Trophoblast cell (in vitro differentiated cells and primary cell): Measurements from ENCODE around the gene PRKAR1B.

Experiments used
- DNase-seq, 2 donors: peaks; one replicate each; pipeline ENCODE4 v3.0.0-alpha.2; 2016
- H2AFZ ChIP-seq: 2 replicates; pipeline ENCODE4 v1.6.1; 2013; ENCODE audit warnings: low read length, moderate library complexity, mild to moderate bottlenecking; ENCODE audit not compliant: insufficient read depth, poor library complexity
- H2AK5ac ChIP-seq: 2 replicates; pipeline ENCODE4 v1.6.1; 2013; ENCODE audit warnings: mild to moderate bottlenecking, low read length
- H2BK120ac ChIP-seq: 2 replicates; pipeline ENCODE4 v1.6.1; 2013; ENCODE audit warnings: low read length, mild to moderate bottlenecking, moderate library complexity; ENCODE audit not compliant: insufficient read depth, poor library complexity
- H2BK12ac ChIP-seq: 2 replicates; pipeline ENCODE4 v1.6.1; 2013; ENCODE audit warnings: mild to moderate bottlenecking, low read length, moderate library complexity
- H2BK5ac ChIP-seq: 2 replicates; pipeline ENCODE4 v1.6.1; 2013; ENCODE audit warnings: low read length, low read depth, moderate library complexity, mild to moderate bottlenecking; ENCODE audit not compliant: poor library complexity
- H3K14ac ChIP-seq: 2 replicates; pipeline ENCODE4 v1.6.1; 2013; ENCODE audit warnings: mild to moderate bottlenecking, low read length
- H3K18ac ChIP-seq: 2 replicates; pipeline ENCODE4 v1.6.1; 2013; ENCODE audit warnings: mild to moderate bottlenecking, low read length
- H3K23ac ChIP-seq: 2 replicates; pipeline ENCODE4 v1.6.1; 2013; ENCODE audit warnings: low read length
- H3K27ac ChIP-seq: 2 replicates; pipeline ENCODE4 v1.5.1; 2013; ENCODE audit warnings: low read depth, mild to moderate bottlenecking, inconsistent platforms, low read length, moderate library complexity
- H3K27me3 ChIP-seq: 2 replicates; pipeline ENCODE4 v1.6.1; 2013; ENCODE audit warnings: inconsistent platforms, mild to moderate bottlenecking, low read length, moderate library complexity; ENCODE audit not compliant: insufficient read depth
- H3K36me3 ChIP-seq, 2 experiments: 1 replicate in 1 of 2; 2 replicates in 1 of 2; pipeline ENCODE4 v1.6.1; 2013; ENCODE audit warnings: low read length in 2 of 2, mild to moderate bottlenecking in 2 of 2, moderate library complexity in 1 of 2; ENCODE audit not compliant: insufficient read depth in 2 of 2, control insufficient read depth in 1 of 2
- H3K4ac ChIP-seq: 2 replicates; pipeline ENCODE4 v1.6.1; 2013; ENCODE audit warnings: low read depth, mild to moderate bottlenecking, low read length, moderate library complexity
- H3K4me1 ChIP-seq, 2 experiments: 1 replicate in 1 of 2; 2 replicates in 1 of 2; pipeline ENCODE4 v1.6.1; 2013; ENCODE audit warnings: low read length in 2 of 2, mild to moderate bottlenecking in 2 of 2, moderate library complexity in 1 of 2; ENCODE audit not compliant: insufficient read depth in 2 of 2, control insufficient read depth in 1 of 2
- H3K4me2 ChIP-seq: 2 replicates; pipeline ENCODE4 v1.6.1; 2013; ENCODE audit warnings: inconsistent platforms, mild to moderate bottlenecking, low read length, moderate library complexity
- H3K4me3 ChIP-seq: 2 replicates; pipeline ENCODE4 v1.5.1; 2013; ENCODE audit warnings: mild to moderate bottlenecking, low read depth, low read length, inconsistent platforms
- H3K79me1 ChIP-seq: one replicate; pipeline ENCODE4 v1.6.1; 2013; ENCODE audit warnings: low read length
- H3K79me2 ChIP-seq: 2 replicates; pipeline ENCODE4 v1.6.1; 2013; ENCODE audit warnings: low read length, mild to moderate bottlenecking; ENCODE audit not compliant: control insufficient read depth, insufficient read depth, poor library complexity
- H3K9ac ChIP-seq: 2 replicates; pipeline ENCODE4 v1.6.1; 2013; ENCODE audit warnings: mild to moderate bottlenecking, low read length
- H3K9me3 ChIP-seq: 2 replicates; pipeline ENCODE4 v1.6.1; 2013; ENCODE audit warnings: low read depth, mild to moderate bottlenecking, control low read depth, inconsistent platforms, low read length; ENCODE audit not compliant: insufficient read depth
- H4K12ac ChIP-seq: 2 replicates; pipeline ENCODE4 v1.6.1; 2013; ENCODE audit warnings: low read depth, mild to moderate bottlenecking, low read length, moderate library complexity
- H4K8ac ChIP-seq: 2 replicates; pipeline ENCODE4 v1.6.1; 2013; ENCODE audit warnings: low read depth, mild to moderate bottlenecking, low read length, moderate library complexity
- H4K91ac ChIP-seq: one replicate; pipeline ENCODE4 v1.6.1; 2013; ENCODE audit warnings: low read depth, mild to moderate bottlenecking, low read length, moderate library complexity
- WGBS: extraction: QIAGEN DNeasy Blood & Tissue Kit; methylation state at CpG from one replicate; pipeline ENCODE4 v1.1.7; 2013; ENCODE audit warnings: missing lambda C conversion rate; ENCODE audit not compliant: insufficient read length, insufficient coverage; ENCODE audit errors: extremely low coverage; 5-methylcytosine and 5-hydroxymethylcytosine counted together

PRKAR1B gene

DNA sequence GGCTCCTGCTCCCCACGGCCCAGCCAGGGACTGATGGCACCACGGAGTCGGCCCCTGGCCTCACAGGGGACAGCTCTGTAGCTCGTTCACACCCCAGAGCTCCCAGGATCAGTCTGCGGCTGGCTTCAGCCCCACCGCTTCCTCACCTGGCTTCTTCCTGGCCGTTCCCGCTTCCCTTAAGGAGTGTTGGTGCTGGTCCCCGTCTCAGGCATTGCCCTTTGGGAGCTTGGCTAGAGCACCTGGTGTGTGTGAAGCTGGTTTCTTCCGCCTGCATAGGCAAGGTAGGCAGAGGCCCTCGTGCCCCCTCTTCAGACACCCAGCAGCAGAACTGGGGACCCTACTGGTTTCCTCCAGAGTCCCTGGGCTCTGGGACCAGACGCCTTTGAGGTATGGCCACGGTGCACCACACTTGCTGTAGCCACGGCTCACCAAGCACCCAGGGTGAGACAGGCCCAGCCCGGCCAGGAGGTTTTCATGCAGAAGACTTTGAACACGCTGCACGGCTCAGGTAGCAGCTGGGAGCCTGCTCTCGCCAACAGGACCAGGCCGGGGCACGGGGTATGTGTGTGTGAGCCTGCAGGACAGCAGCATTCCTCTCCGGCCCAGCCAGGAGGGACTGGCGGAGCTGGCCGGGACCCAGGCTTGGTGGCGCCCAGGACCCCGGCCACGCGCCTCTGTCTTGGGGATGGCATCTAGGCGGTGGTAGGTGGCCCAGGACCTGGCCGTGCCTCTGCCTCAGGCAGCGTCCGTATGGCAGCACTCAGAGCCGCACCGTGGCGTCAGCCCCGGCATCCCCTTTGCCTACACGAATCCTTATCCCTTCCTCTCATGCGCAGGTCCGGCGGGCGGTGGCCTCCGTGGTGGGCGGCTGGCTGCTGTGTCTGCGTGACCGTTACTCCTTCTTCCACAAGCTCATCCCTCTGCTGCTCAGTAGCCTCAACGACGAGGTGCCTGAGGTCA lies 13.2 kb upstream of the PRKAR1B start:
- peaks cover 26 to 29% of the 10 kb centered on the region in 2 experiments for H3K36me3 ChIP-seq
- no peak overlapping the region for H2AK5ac ChIP-seq
- no peak overlapping the region for H3K23ac ChIP-seq
- no peak overlapping the region for H3K14ac ChIP-seq
- H3K27ac ChIP-seq = no peak overlapping the region
- H3K79me2 ChIP-seq = no peaks in the 10 kb centered on the region
- no peak overlapping the region for H2BK120ac ChIP-seq
- H3K79me1 ChIP-seq = no peaks in the 10 kb centered on the region
- no peaks in the 10 kb centered on the region for H3K4me1 ChIP-seq
- no peak overlapping the region for H3K18ac ChIP-seq
- H3K4ac ChIP-seq = no peak overlapping the region
- H4K91ac ChIP-seq = no peak overlapping the region
- H3K9ac ChIP-seq = no peak overlapping the region
- no peak for DNase-seq
- H4K12ac ChIP-seq = no peak overlapping the region
- H3K4me3 ChIP-seq = no peak overlapping the region
- no CpG with 5 or more reads among the region's 46 CpGs for WGBS
- H4K8ac ChIP-seq = no peak overlapping the region
- no peak overlapping the region for H2BK5ac ChIP-seq
- no peak overlapping the region for H3K4me2 ChIP-seq
- no peaks in the 10 kb centered on the region for H3K27me3 ChIP-seq
- H2AFZ ChIP-seq = no peak overlapping the region
- peaks cover 3% of the 10 kb centered on the region for H3K9me3 ChIP-seq
- H2BK12ac ChIP-seq = no peak overlapping the region

DNA sequence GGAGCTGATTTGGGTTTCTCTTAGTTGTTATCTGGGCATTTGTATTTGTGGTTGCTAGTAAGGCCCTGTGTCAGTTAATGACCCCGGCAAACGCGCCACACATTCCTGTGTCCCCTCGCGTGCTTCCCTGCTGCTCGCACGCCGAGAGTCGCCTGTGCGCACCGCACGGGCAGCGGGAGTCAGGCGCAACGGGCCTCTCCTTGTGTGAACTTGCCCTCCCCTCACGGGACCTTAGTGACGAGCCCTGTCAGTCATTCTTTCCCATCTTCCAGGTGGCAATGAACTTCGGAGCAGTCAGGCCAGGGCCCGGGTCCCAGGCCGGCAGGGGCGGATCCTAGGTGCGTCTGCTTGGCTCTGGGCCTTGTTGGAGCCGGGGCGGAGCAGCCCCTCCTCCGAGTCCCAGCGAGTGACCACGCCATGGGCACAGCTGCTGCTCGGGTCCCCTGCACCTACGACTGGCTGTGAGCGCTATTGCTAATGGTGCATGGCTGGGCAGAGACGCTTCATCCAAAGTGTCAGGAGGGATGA lies 12.4 kb upstream of the PRKAR1B start:
- Histone ChIP-seq H2BK120ac (no peak overlapping the region), H4K8ac (no peak overlapping the region), H3K27ac (no peak overlapping the region), H2BK12ac (no peak overlapping the region), H3K36me3 (peaks cover 29 to 30% of the 10 kb centered on the region in 2 experiments), H3K79me2 (no peaks in the 10 kb centered on the region), H2AFZ (no peak overlapping the region), H3K4me3 (no peak overlapping the region), H3K18ac (no peak overlapping the region), H3K79me1 (no peaks in the 10 kb centered on the region), H4K12ac (no peak overlapping the region), H3K14ac (no peak overlapping the region), H2AK5ac (no peak overlapping the region), H3K9ac (no peak overlapping the region), H3K9me3 (peaks cover 7% of the 10 kb centered on the region), H3K4me2 (no peak overlapping the region), H2BK5ac (no peak overlapping the region), H4K91ac (no peak overlapping the region), H3K4ac (no peak overlapping the region), H3K23ac (no peak overlapping the region), H3K4me1 (no peaks in the 10 kb centered on the region), H3K27me3 (no peaks in the 10 kb centered on the region)
- WGBS = no CpG with 5 or more reads among the region's 31 CpGs
- DNase-seq = no peak

GRCh38 chr7:738723-739454 lies 11.8 kb upstream of the PRKAR1B start:
- H3K14ac ChIP-seq = no peak overlapping the region
- no CpG with 5 or more reads among the region's 24 CpGs for WGBS

GRCh38 chr7:738241-738640 lies 11.2 kb upstream of the PRKAR1B start:
- no peak overlapping the region for H3K4me3 ChIP-seq
- H2BK120ac ChIP-seq = no peak overlapping the region
- H3K23ac ChIP-seq = no peak overlapping the region
- H2AFZ ChIP-seq = no peak overlapping the region
- H2BK12ac ChIP-seq = no peak overlapping the region
- H3K27ac ChIP-seq = no peak overlapping the region
- WGBS = no CpG with 5 or more reads among the region's 5 CpGs
- no peak overlapping the region for H4K8ac ChIP-seq
- no peak overlapping the region for H3K14ac ChIP-seq
- H3K4ac ChIP-seq = no peak overlapping the region
- H4K91ac ChIP-seq = no peak overlapping the region
- no peaks in the 10 kb centered on the region for H3K79me2 ChIP-seq
- no peaks in the 10 kb centered on the region for H3K4me1 ChIP-seq
- H3K9ac ChIP-seq = no peak overlapping the region
- peaks cover 29% of the 10 kb centered on the region in 2 experiments for H3K36me3 ChIP-seq
- DNase-seq = no peak
- no peaks in the 10 kb centered on the region for H3K79me1 ChIP-seq
- no peak overlapping the region for H2AK5ac ChIP-seq
- H2BK5ac ChIP-seq = no peak overlapping the region
- H3K27me3 ChIP-seq = no peaks in the 10 kb centered on the region
- H4K12ac ChIP-seq = no peak overlapping the region
- H3K18ac ChIP-seq = no peak overlapping the region
- peaks cover 7% of the 10 kb centered on the region for H3K9me3 ChIP-seq
- H3K4me2 ChIP-seq = no peak overlapping the region

More at GRCh38 chr7:738723-739454, 11.8 kb upstream of the PRKAR1B start:
- no peaks in the 10 kb centered on the region for H3K4me1 ChIP-seq
- H3K9me3 ChIP-seq = peaks cover 7% of the 10 kb centered on the region
- no peak overlapping the region for H3K9ac ChIP-seq
- H2AK5ac ChIP-seq = no peak overlapping the region
- no peak overlapping the region for H3K23ac ChIP-seq
- no peak overlapping the region for H2BK5ac ChIP-seq
- H3K36me3 ChIP-seq = peaks cover 29 to 30% of the 10 kb centered on the region in 2 experiments
- no peak overlapping the region for H4K8ac ChIP-seq
- no peak overlapping the region for H3K4me3 ChIP-seq
- H3K4ac ChIP-seq = no peak overlapping the region
- no peak overlapping the region for H2AFZ ChIP-seq
- H3K4me2 ChIP-seq = no peak overlapping the region
- no peak overlapping the region for H4K91ac ChIP-seq
- H3K79me2 ChIP-seq = no peaks in the 10 kb centered on the region
- no peaks in the 10 kb centered on the region for H3K79me1 ChIP-seq
- no peak overlapping the region for H2BK120ac ChIP-seq
- H2BK12ac ChIP-seq = no peak overlapping the region
- H3K27ac ChIP-seq = no peak overlapping the region
- DNase-seq = no peak
- peak overlapping the region; percentile 25 for H3K18ac ChIP-seq
- no peaks in the 10 kb centered on the region for H3K27me3 ChIP-seq
- no peak overlapping the region for H4K12ac ChIP-seq
